Natural killer cell (primary cell): Measurements from ENCODE around the gene BICD1. TPM values are rescaled to one million over a fixed set of nuclear protein-coding genes. Genes with fewer than 3 reads are reported as not detected.
A peak's percentile ranks its signal among the peaks of the same experiment; 100 is the strongest.

Source experiments
- ATAC-seq, 3 donors: fragments of 150-1000 bp in 2 of 3; fragments of 200-7000 bp in 1 of 3; cut with Tn5 transposase; 1 replicate in 1 of 3; 2 replicates in 2 of 3; pipeline ENCODE4 v1.10.0; 2021; ENCODE audit warnings: mild to moderate bottlenecking in 2 of 3, moderate library complexity in 2 of 3
- DNase-seq, 2 donors: peaks; one replicate each; pipeline versions ENCODE4 v3.0.0 to v3.0.0-alpha.2; 2013 to 2021; ENCODE audit warnings: mixed read lengths in 1 of 2
- H3K27ac ChIP-seq: one replicate; pipeline ENCODE4 v1.5.1; 2013; ENCODE audit warnings: mild to moderate bottlenecking, low read length
- H3K27me3 ChIP-seq: one replicate; pipeline ENCODE4 v1.6.1; 2013; ENCODE audit warnings: low read length; ENCODE audit not compliant: control insufficient read depth, insufficient read depth
- H3K36me3 ChIP-seq: one replicate; pipeline ENCODE4 v1.6.1; 2013; ENCODE audit warnings: low read length; ENCODE audit not compliant: control insufficient read depth, insufficient read depth
- H3K4me1 ChIP-seq: one replicate; pipeline ENCODE4 v1.6.1; 2013; ENCODE audit warnings: low read length; ENCODE audit not compliant: control insufficient read depth, insufficient read depth
- H3K4me3 ChIP-seq: one replicate; pipeline ENCODE4 v1.5.1; 2013; ENCODE audit warnings: low read length
- H3K9me3 ChIP-seq: one replicate; pipeline ENCODE4 v1.6.1; 2013; ENCODE audit warnings: low read length; ENCODE audit not compliant: control insufficient read depth, insufficient read depth
- H3K27ac Mint-ChIP-seq, 2 donors: one replicate each; pipeline ENCODE4 v1.8.0; 2022; ENCODE audit warnings: mild to moderate bottlenecking in 2 of 2, mixed read lengths in 2 of 2, moderate library complexity in 1 of 2
- H3K27me3 Mint-ChIP-seq, 2 donors: one replicate each; pipeline ENCODE4 v1.8.0; 2022; ENCODE audit warnings: low read depth in 2 of 2, mixed read lengths in 2 of 2
- H3K36me3 Mint-ChIP-seq: one replicate; pipeline ENCODE4 v1.8.0; 2022; ENCODE audit warnings: mixed read lengths
- H3K4me1 Mint-ChIP-seq, 2 donors: one replicate each; pipeline ENCODE4 v1.8.0; 2022; ENCODE audit warnings: mixed read lengths in 2 of 2
- H3K4me3 Mint-ChIP-seq: one replicate; pipeline ENCODE4 v1.8.0; 2022; ENCODE audit warnings: mild to moderate bottlenecking, moderate library complexity, mixed read lengths
- H3K9me3 Mint-ChIP-seq, 2 donors: one replicate each; pipeline ENCODE4 v1.8.0; 2022; ENCODE audit warnings: mixed read lengths in 2 of 2
- CTCF ChIP-seq: fragments of 200-600 bp; IDR thresholded peaks from one replicate; pipeline ENCODE4 v1.8.0; 2022; ENCODE audit warnings: antibody characterized with exemption
- WGBS: methylation state at CpG from one replicate; pipeline ENCODE4 v1.1.7; 2013; ENCODE audit warnings: missing lambda C conversion rate; ENCODE audit not compliant: insufficient coverage; 5-methylcytosine and 5-hydroxymethylcytosine counted together
- intact Hi-C: fragments of 100-400 bp; cut with micrococcal nuclease; formaldehyde crosslinking; loops from one replicate; pipeline ENCODE4 v1.14.2; 2022
- total RNA-seq, 4 donors: library from RNA; stranded (reverse); fragments of 120-200 nt in 1 of 4; gene quantifications; one replicate each; pipeline versions ENCODE4 v1.2.3 to v1.2.4, GENCODE V29; 2013 to 2022

The BICD1 gene
- total RNA-seq, 3 donors from 2014 or later (not counting 1 experiment from before 2014, with no cell fraction given) = 10.0 to 16.0 (median 15.5) TPM

- intact Hi-C loops = loop anchor here (10.0 kb wide), 1 partner anchor 1664 kb away; the partner anchor contains the start of gene ALG10
- WGBS = 91% methylated on average over 6 of the region's 6 CpGs
- no peak for ATAC-seq
These were observed 254.3 kb downstream of the BICD1 start for GRCh38 chr12:32360956-32361355.

GRCh38 chr12:32362892-32363291 lies 256.2 kb downstream of the BICD1 start:
- DNase-seq (no peak), ATAC-seq (no peak)
- Mint-ChIP-seq H3K27me3 (no peaks in the 10 kb centered on the region), H3K9me3 (no peaks in the 10 kb centered on the region), H3K4me1 (no peaks in the 10 kb centered on the region), H3K4me3 (no peak overlapping the region), H3K36me3 (no peaks in the 10 kb centered on the region), H3K27ac (no peak overlapping the region)
- Histone ChIP-seq H3K9me3 (no peaks in the 10 kb centered on the region), H3K27ac (no peak overlapping the region), H3K4me1 (no peaks in the 10 kb centered on the region), H3K4me3 (no peak overlapping the region), H3K27me3 (no peaks in the 10 kb centered on the region), H3K36me3 (no peaks in the 10 kb centered on the region)
- intact Hi-C loops = loop anchor here (10.0 kb wide), 1 partner anchor 1662 kb away; the partner anchor contains the start of gene ALG10
- TF ChIP-seq CTCF = no peak
- WGBS = 93% methylated on average over 2 of the region's 3 CpGs

More at GRCh38 chr12:32360956-32361355, 254.3 kb downstream of the BICD1 start:
- H3K4me3 ChIP-seq = no peak overlapping the region
- no peak overlapping the region for H3K27ac ChIP-seq
- DNase-seq = no peak
- H3K4me1 Mint-ChIP-seq = no peaks in the 10 kb centered on the region
- no peak for TF ChIP-seq CTCF
- H3K4me1 ChIP-seq = no peaks in the 10 kb centered on the region
- no peaks in the 10 kb centered on the region for H3K9me3 Mint-ChIP-seq
- no peak overlapping the region for H3K4me3 Mint-ChIP-seq
- no peaks in the 10 kb centered on the region for H3K9me3 ChIP-seq
- H3K27ac Mint-ChIP-seq = no peak overlapping the region
- no peaks in the 10 kb centered on the region for H3K27me3 Mint-ChIP-seq
- H3K27me3 ChIP-seq = no peaks in the 10 kb centered on the region
- H3K36me3 Mint-ChIP-seq = no peaks in the 10 kb centered on the region
- no peaks in the 10 kb centered on the region for H3K36me3 ChIP-seq

- H3K9me3 Mint-ChIP-seq = no peaks in the 10 kb centered on the region
- intact Hi-C loops = loop anchor here (5.0 to 10.0 kb wide), 2 partner anchors 307 to 1659 kb away; partner anchors contain the start of gene ALG10
- H3K27ac Mint-ChIP-seq = no peak overlapping the region
- H3K27me3 Mint-ChIP-seq = no peaks in the 10 kb centered on the region
- peak in 2 of 3 donors; percentile 74 for ATAC-seq
- peak; percentile 68 for TF ChIP-seq CTCF
- no peaks in the 10 kb centered on the region for H3K36me3 Mint-ChIP-seq
- Histone ChIP-seq H3K27me3 (no peaks in the 10 kb centered on the region), H3K36me3 (no peaks in the 10 kb centered on the region), H3K4me1 (no peaks in the 10 kb centered on the region), H3K4me3 (no peak overlapping the region), H3K27ac (no peak overlapping the region), H3K9me3 (no peaks in the 10 kb centered on the region)
- H3K4me3 Mint-ChIP-seq = no peak overlapping the region
- peak in 1 of 2 donors; percentile 69 for DNase-seq
- H3K4me1 Mint-ChIP-seq = no peaks in the 10 kb centered on the region
- 49% methylated on average over 4 of the region's 5 CpGs for WGBS
These were observed 258.9 kb downstream of the BICD1 start for GRCh38 chr12:32365473-32366064.

GRCh38 chr12:32366714-32367113 lies 260.1 kb downstream of the BICD1 start:
- no peaks in the 10 kb centered on the region for H3K9me3 Mint-ChIP-seq
- DNase-seq (no peak), ATAC-seq (no peak)
- no peaks in the 10 kb centered on the region for H3K36me3 ChIP-seq
- no peaks in the 10 kb centered on the region for H3K27me3 Mint-ChIP-seq
- no peaks in the 10 kb centered on the region for H3K9me3 ChIP-seq
- H3K4me1 ChIP-seq = no peaks in the 10 kb centered on the region
- no peak overlapping the region for H3K27ac Mint-ChIP-seq
- WGBS = 100% methylated on average over 1 of the region's 1 CpG
- no peaks in the 10 kb centered on the region for H3K4me1 Mint-ChIP-seq
- intact Hi-C loops = loop anchor here (5.0 to 10.0 kb wide), 2 partner anchors 306 to 1658 kb away; partner anchors contain the start of gene ALG10
- H3K4me3 Mint-ChIP-seq = no peak overlapping the region
- H3K4me3 ChIP-seq = no peak overlapping the region
- H3K27me3 ChIP-seq = no peaks in the 10 kb centered on the region
- no peaks in the 10 kb centered on the region for H3K36me3 Mint-ChIP-seq
- H3K27ac ChIP-seq = no peak overlapping the region
- no peak for TF ChIP-seq CTCF
